Body of pancreas (tissue), 4 donors: Measurements from ENCODE around the gene ITPR2.

Experiments
- POLR2A ChIP-seq, 3 donors: fragments of 450-650 bp; IDR thresholded peaks; one replicate each; pipeline ENCODE4 v1.6.1; 2016; ENCODE audit warnings: antibody characterized with exemption in 3 of 3, mild to moderate bottlenecking in 2 of 3
- TF ChIP-seq, protein P1 (sequence below), 7 experiments: fragments of 450-650 bp in 4 of 7; fragments of 200-600 bp in 3 of 7; sonication (generic) in 3 of 7; IDR thresholded peaks; one replicate each; pipeline ENCODE4 v1.5.1; 2016 to 2019; ENCODE audit warnings: antibody characterized with exemption in 7 of 7

DNA sequence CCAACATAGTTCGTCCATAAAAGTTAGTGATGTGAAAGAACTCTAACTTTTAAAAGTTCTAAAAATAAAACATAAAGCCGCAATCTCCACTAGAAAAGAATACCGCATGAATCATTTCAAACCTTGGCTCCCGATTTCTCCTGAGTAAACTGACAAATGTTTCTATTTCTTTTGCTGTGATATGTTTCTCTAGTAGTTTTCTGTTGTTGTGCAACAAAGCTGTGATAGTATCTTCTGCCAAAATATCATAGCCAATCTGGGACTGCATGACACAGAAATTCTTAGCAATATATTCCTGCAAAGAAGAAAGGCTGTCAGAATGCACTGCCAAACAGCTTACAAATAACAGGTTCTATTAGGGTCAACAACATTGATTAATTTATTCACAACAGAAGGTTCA is 174.0 kb downstream of the ITPR2 start:
- TF ChIP-seq, protein P1, sequence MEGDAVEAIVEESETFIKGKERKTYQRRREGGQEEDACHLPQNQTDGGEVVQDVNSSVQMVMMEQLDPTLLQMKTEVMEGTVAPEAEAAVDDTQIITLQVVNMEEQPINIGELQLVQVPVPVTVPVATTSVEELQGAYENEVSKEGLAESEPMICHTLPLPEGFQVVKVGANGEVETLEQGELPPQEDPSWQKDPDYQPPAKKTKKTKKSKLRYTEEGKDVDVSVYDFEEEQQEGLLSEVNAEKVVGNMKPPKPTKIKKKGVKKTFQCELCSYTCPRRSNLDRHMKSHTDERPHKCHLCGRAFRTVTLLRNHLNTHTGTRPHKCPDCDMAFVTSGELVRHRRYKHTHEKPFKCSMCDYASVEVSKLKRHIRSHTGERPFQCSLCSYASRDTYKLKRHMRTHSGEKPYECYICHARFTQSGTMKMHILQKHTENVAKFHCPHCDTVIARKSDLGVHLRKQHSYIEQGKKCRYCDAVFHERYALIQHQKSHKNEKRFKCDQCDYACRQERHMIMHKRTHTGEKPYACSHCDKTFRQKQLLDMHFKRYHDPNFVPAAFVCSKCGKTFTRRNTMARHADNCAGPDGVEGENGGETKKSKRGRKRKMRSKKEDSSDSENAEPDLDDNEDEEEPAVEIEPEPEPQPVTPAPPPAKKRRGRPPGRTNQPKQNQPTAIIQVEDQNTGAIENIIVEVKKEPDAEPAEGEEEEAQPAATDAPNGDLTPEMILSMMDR (IDR thresholded peaks at IDR 0.05) = no peak
- TF ChIP-seq POLR2A (IDR thresholded peaks at IDR 0.05) = no peak
